ENCODE data around the gene GGTA1.

- no peak for TF ChIP-seq GATA2 (IDR thresholded peaks at IDR 0.05; ENCODE audit: low read depth, low read length)
- no peak for TF ChIP-seq GATA3 (IDR thresholded peaks at IDR 0.05; ENCODE audit: low read depth, low read length)
Observed at GRCh38 chr9:121450241-121450640, 49.4 kb downstream of the GGTA1 start.
